HCT116 (cell line): Measurements from ENCODE around the gene CCDC69. TPM values are rescaled to one million over a fixed set of nuclear protein-coding genes. Genes with fewer than 3 reads are reported as not detected.

Experiments used
- ATAC-seq: fragments of 200-7000 bp; cut with Tn5 transposase; 2 replicates; pipeline ENCODE4 v1.9.1; 2020; ENCODE audit warnings: mild to moderate bottlenecking, moderate library complexity
- BruUV-seq: library from RNA; stranded (reverse); fragments of 400-500 nt; replicated peaks from 2 replicates; lab custom pipeline; 2021; lab: Mats Ljungman, UMichigan
- CTCF ChIA-PET: fragments of 300-600 bp; sonication (Branson Sonifier 250); formaldehyde crosslinking; loops from one replicate; lab custom pipeline; 2021; ENCODE audit warnings: antibody characterized with exemption; lab: Charles Lee
- POLR2A ChIA-PET: fragments of 300-600, 350-600 bp; sonication (Branson Sonifier 250); formaldehyde crosslinking; loops from one replicate; lab custom pipeline; 2021; ENCODE audit warnings: antibody characterized with exemption; lab: Charles Lee
- RAD21 ChIA-PET, 2 experiments: fragments of 300-600 bp; sonication (Branson Sonifier 250); formaldehyde crosslinking; loops; one replicate each; lab custom pipeline; 2023; ENCODE audit warnings: low total read pairs in 2 of 2; ENCODE audit not compliant: uncharacterized antibody in 2 of 2, unreplicated experiment in 2 of 2, low non-redundant PET in 1 of 2; lab: Charles Lee
- DNase-seq: peaks from one replicate; pipeline ENCODE4 v3.0.0-alpha.2; 2010; ENCODE audit warnings: low read depth, low spot score
- H2AFZ ChIP-seq: fragments of 200-600 bp; shearing (Covaris generic), sonication (generic); 2 replicates; pipeline ENCODE4 v1.6.1; 2017; ENCODE audit warnings: low read depth, mixed run types, mixed read lengths, antibody characterized with exemption, low read length; ENCODE audit not compliant: poor library complexity, severe bottlenecking
- H3K27ac ChIP-seq: 2 replicates; pipeline ENCODE4 v1.5.1; 2012; ENCODE audit warnings: low read depth, low read length
- H3K27me3 ChIP-seq: fragments of 200-600 bp; sonication (generic); 2 replicates; pipeline ENCODE4 v1.6.1; 2016; ENCODE audit warnings: mixed run types, low read length, mixed read lengths; ENCODE audit not compliant: insufficient read depth
- H3K36me3 ChIP-seq, 2 experiments: fragments of 200-500 bp in 1 of 2; fragments of 200-600 bp in 1 of 2; sonication (Bioruptor generic) in 1 of 2; sonication (generic) in 1 of 2; 2 replicates each; pipeline versions ENCODE4 v1.5.1 to v1.6.1; 2014 to 2016; ENCODE audit warnings: low read length in 2 of 2, inconsistent platforms in 1 of 2, mixed read lengths in 1 of 2, mixed run types in 1 of 2; ENCODE audit not compliant: insufficient read depth in 2 of 2, control insufficient read depth in 1 of 2
- H3K4me1 ChIP-seq, 2 experiments: fragments of 200-600 bp in 1 of 2; sonication (generic) in 1 of 2; 2 replicates each; pipeline versions ENCODE4 v1.5.1 to v1.6.1; 2012 to 2017; ENCODE audit warnings: low read length in 2 of 2, inconsistent platforms in 1 of 2, mild to moderate bottlenecking in 1 of 2, mixed read lengths in 1 of 2, mixed run types in 1 of 2, moderate library complexity in 1 of 2; ENCODE audit not compliant: insufficient read depth in 2 of 2, control insufficient read depth in 1 of 2
- H3K4me2 ChIP-seq: fragments of 200-600 bp; sonication (generic); 2 replicates; pipeline ENCODE4 v1.6.1; 2017; ENCODE audit warnings: mixed run types, low read length, mixed read lengths
- H3K4me3 ChIP-seq, 2 experiments: fragments of 200-600 bp in 1 of 2; sonication (generic) in 1 of 2; replicated peaks in 1 of 2; 2 replicates each; pipeline ENCODE4 v1.5.1; 2011 to 2016; ENCODE audit warnings: low read length in 2 of 2, control low read depth in 1 of 2, low read depth in 1 of 2, mild to moderate bottlenecking in 1 of 2, mixed read lengths in 1 of 2, mixed run types in 1 of 2
- H3K79me2 ChIP-seq: fragments of 200-600 bp; sonication (generic); 2 replicates; pipeline ENCODE4 v1.6.1; 2017; ENCODE audit warnings: mild to moderate bottlenecking, mixed run types, low read length, moderate library complexity, mixed read lengths; ENCODE audit not compliant: insufficient read depth
- H3K9ac ChIP-seq: fragments of 200-600 bp; sonication (generic); 2 replicates; pipeline ENCODE4 v1.6.1; 2016; ENCODE audit warnings: low read length, mixed read lengths
- H3K9me2 ChIP-seq: fragments of 200-600 bp; sonication (generic), shearing (Covaris generic); 2 replicates; pipeline ENCODE4 v1.6.1; 2017; ENCODE audit warnings: mixed run types, mild to moderate bottlenecking, moderate library complexity; ENCODE audit not compliant: insufficient read depth
- H3K9me3 ChIP-seq, 2 experiments: fragments of 200-500 bp in 1 of 2; fragments of 200-600 bp in 1 of 2; sonication (Bioruptor generic) in 1 of 2; sonication (generic) in 1 of 2; 2 replicates each; pipeline ENCODE4 v1.6.1; 2014 to 2017; ENCODE audit warnings: low read length in 2 of 2, mixed read lengths in 2 of 2, inconsistent platforms in 1 of 2, low read depth in 1 of 2, mild to moderate bottlenecking in 1 of 2, mixed run types in 1 of 2, moderate library complexity in 1 of 2; ENCODE audit not compliant: control insufficient read depth in 1 of 2, insufficient read depth in 1 of 2
- H4K20me1 ChIP-seq: fragments of 200-600 bp; sonication (generic), shearing (Covaris generic); 2 replicates; pipeline ENCODE4 v1.6.1; 2017; ENCODE audit warnings: mixed run types, mild to moderate bottlenecking, moderate library complexity; ENCODE audit not compliant: insufficient read depth
- CTCF ChIP-seq, 3 experiments: fragments of 200-600 bp in 1 of 3; sonication (generic) in 1 of 3; IDR thresholded peaks in 2 of 3; conservative IDR thresholded peaks in 1 of 3; 2 replicates each; pipeline ENCODE4 v1.5.1; 2012 to 2017; ENCODE audit warnings: low read depth in 2 of 3, low read length in 2 of 3, antibody characterized with exemption in 1 of 3, borderline replicate concordance in 1 of 3, control low read depth in 1 of 3, mild to moderate bottlenecking in 1 of 3, mixed read lengths in 1 of 3, mixed run types in 1 of 3, moderate library complexity in 1 of 3; ENCODE audit not compliant: insufficient read depth in 1 of 3
- EZH2 ChIP-seq: fragments of 200-600 bp; sonication (generic); IDR thresholded peaks from 2 replicates; pipeline ENCODE4 v1.6.1; 2017; ENCODE audit warnings: antibody characterized with exemption, mixed run types
- EZH2phosphoT487 ChIP-seq: fragments of 200-600 bp; IDR thresholded peaks from 2 replicates; pipeline ENCODE4 v1.6.1; 2018; ENCODE audit warnings: antibody characterized with exemption, borderline replicate concordance
- POLR2A ChIP-seq: IDR thresholded peaks from 2 replicates; pipeline ENCODE4 v1.7.0; 2011; ENCODE audit warnings: borderline replicate concordance; ENCODE audit not compliant: insufficient read depth, insufficient read length; ENCODE audit errors: extremely low read depth
- POLR2AphosphoS5 ChIP-seq: IDR thresholded peaks from 2 replicates; pipeline ENCODE4 v1.6.1; 2011; ENCODE audit warnings: mild to moderate bottlenecking, low read depth, low read length, moderate library complexity
- RAD21 ChIP-seq: IDR thresholded peaks from 2 replicates; pipeline ENCODE4 v1.6.1; 2012; ENCODE audit warnings: low read depth, mild to moderate bottlenecking
- ZNF274 ChIP-seq: fragments of 200-500 bp; sonication (Bioruptor generic); IDR thresholded peaks from 2 replicates; pipeline ENCODE4 v1.6.1; 2014; ENCODE audit warnings: mild to moderate bottlenecking, low read depth, low read length, inconsistent platforms
- intact Hi-C: fragments of 100-400 bp; cut with micrococcal nuclease; formaldehyde crosslinking; loops from 2 replicates; pipeline ENCODE4 v1.10.0; 2022
- total RNA-seq: library from RNA; stranded (reverse); gene quantifications from one replicate; pipeline ENCODE4 v1.2.1, GENCODE V29; 2021; ENCODE audit not compliant: unreplicated experiment

CCDC69 gene
- total RNA-seq, 1 experiment from 2014 or later: 4.3 TPM

- TF ChIP-seq CTCF (IDR thresholded peaks at IDR 0.05 in 2 of 3, conservative IDR thresholded peaks at IDR 0.05 in 1 of 3; ENCODE audit: borderline replicate concordance in 1 of 3, insufficient read depth in 1 of 3, low read depth in 2 of 3, low read length in 2 of 3) (no peak), EZH2 (no peak), POLR2A (peak; percentile 39)
These were observed 29.1 kb upstream of the CCDC69 start, which contains the start of gene GM2A (continued) for GRCh38 chr5:151252762-151253604.

GRCh38 chr5:151251621-151252020, 27.7 kb upstream of the CCDC69 start:
- DNase-seq: no peak
- no TSS peak for BruUV-seq
- POLR2A ChIA-PET: interaction anchor here (1.4 to 2.7 kb wide), 3 partner anchors 10 to 520 kb away, joined by 8 to 10 read pairs (median 9); partner anchors contain the start of gene G3BP1
- H3K4me2 ChIP-seq: peak overlapping the region; percentile 81
- no peak overlapping the region for H3K4me3 ChIP-seq
- H3K36me3 ChIP-seq: no peaks in the 10 kb centered on the region
- H3K27ac ChIP-seq: no peak overlapping the region
- H3K79me2 ChIP-seq: no peaks in the 10 kb centered on the region
- no peak for TF ChIP-seq RAD21
- no peak for TF ChIP-seq POLR2AphosphoS5
- no peak for TF ChIP-seq ZNF274
- no peak for TF ChIP-seq EZH2phosphoT487
- RAD21 ChIA-PET: interaction anchor here (0.7 to 1.2 kb wide), 2 partner anchors 64 to 283 kb away, joined by 3 read pairs; no protein-coding TSS in a partner anchor
- CTCF ChIA-PET: interaction anchor here (1.5 to 1.9 kb wide), 4 partner anchors 10 to 126 kb away, joined by 3 to 8 read pairs (median 5); no protein-coding TSS in a partner anchor
- ATAC-seq: no peak
- no peaks in the 10 kb centered on the region for H3K9me3 ChIP-seq
- intact Hi-C loops: loop anchor here (10.0 kb wide), 1 partner anchor 493 kb away; no protein-coding TSS in a partner anchor
- peak overlapping the region; percentile 50; the same call in 1 of the 2 replicates for H3K9ac ChIP-seq
- no peaks in the 10 kb centered on the region for H3K27me3 ChIP-seq
- H4K20me1 ChIP-seq: no peaks in the 10 kb centered on the region
- no peaks in the 10 kb centered on the region for H3K9me2 ChIP-seq
- peaks cover 3 to 21% of the 10 kb centered on the region in 2 experiments; a peak in 3 of 4 replicates for H3K4me1 ChIP-seq
- peak overlapping the region; percentile 90 for H2AFZ ChIP-seq
